ENCODE measurements around the gene MICAL3. TPM values are rescaled to one million over a fixed set of nuclear protein-coding genes. Genes with fewer than 3 reads are reported as not detected.

The MICAL3 gene
- polyA plus RNA-seq, 12 donors: 25.7 to 58.7 (median 41.3) TPM; not detected in 1

DNA sequence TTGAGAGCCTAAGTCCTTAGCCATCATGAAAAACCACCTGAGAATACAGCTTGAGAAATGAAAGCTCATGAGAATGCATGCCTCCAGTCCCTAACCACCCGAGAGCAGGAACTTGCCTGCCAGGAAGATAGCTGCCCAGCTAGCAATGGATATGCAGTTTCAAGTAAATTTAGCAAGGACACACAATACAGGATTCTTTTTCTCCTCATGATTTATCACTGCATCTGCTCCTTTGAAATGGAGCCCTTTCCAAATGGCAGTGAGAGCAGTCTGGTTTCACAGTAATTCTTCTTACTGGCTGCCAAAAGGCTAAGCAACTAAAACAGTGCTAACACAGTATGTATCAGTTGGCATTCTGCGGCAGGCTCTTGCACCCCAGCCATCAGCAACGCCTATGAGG, 109.9 kb downstream of the MICAL3 start:
- no peak for DNase-seq

DNA sequence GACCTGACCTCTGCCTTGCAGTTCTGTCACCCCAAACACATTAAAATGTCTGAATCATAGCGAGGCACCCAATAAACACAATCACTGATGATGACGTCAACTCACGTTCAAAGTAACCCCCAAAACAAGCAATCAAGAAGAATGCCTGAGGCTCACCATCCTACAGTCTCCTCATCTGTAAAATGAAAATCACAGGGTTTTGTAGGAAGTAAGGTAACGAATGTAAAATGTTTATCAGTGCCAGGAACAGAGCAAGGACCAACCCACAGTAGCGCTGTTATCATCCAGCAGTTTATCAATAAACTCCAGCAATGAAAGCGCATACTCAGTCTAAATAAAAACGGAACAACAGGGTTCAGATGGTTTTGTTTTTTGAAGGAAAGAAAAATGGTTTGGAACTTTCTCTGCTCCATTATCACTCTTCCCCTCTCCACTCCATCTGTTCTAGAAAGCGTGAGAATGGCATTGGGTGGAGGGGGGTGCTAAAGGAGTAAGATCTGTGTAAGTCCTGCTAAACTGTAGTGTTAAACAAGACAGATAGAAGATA, 110.5 kb downstream of the MICAL3 start:
- no peak for DNase-seq

DNA sequence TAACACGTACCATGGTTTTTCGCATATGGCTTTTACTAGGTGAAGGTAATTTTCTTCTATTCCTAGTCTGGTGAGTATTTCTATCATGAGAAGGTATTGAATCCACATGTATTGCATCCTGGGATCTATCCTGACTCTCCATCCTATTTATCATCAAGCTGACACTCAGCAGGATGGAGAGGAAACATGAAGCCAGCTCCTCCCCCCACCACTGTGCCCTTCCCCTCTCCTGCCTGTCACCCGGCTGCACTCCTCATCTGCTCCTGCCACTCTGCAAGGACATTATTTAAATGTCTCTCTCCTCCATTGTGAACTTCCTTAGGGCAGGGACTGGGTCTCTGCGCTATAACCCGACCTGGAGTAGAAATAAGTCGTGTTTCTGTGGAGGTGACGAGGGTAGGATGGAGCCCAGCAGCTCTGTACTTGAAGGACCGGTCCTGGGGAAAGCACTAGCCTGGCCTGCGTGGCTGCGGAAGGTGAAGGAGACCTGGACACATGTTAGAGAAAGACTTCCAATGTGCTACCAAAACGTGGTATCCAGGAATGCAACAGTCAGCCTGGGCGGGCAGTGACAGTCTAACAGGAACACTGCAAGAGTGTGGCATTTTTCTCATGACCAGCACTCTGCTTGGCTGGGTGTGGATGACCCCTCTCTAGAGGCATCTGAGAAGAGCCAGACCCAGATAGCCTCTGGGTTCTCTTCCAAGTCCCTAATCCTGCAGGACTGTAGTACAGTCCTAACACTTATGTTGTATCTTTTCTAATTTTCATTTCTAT, 111.2 kb downstream of the MICAL3 start:
- no peak for DNase-seq

DNA sequence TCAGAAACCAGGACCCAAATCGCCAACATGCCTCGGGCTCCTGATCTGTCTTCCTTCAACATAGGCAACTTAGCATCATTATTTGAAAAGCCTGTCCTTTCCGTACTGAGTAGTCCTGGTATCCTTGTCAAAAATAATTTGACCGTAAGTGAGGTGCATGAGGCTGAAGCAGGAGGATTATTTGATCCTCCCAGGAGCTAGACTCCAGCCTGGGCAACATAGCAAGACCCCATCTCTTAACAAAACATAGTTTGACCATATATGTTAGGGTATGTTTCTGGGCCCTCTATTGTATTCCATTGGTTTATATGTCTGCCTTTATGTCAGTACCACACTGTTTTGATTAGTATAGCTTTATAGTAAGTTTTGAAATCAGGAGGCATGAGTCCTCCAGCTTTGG, 112.5 kb downstream of the MICAL3 start:
- no peak for DNase-seq

DNA sequence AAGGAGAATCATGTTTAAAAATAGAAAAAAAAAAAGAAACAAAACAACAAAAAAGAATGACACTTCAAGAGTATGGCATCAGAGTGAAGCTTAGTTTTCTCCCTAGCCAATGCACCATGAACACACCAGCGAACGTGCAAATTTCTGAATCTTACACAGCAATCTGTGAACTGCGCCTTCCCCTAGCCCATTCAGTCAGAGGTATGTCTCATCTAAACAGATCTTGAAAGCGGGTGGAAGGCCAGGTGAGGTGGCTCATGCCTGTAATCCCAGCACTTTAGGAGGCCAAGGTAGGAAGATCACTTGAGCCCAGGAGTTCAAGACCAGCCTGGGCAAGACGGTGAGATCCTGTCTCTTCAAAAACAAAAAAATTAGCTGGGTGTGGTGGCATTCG, 113.1 kb downstream of the MICAL3 start:
- DNase-seq: no peak

DNA sequence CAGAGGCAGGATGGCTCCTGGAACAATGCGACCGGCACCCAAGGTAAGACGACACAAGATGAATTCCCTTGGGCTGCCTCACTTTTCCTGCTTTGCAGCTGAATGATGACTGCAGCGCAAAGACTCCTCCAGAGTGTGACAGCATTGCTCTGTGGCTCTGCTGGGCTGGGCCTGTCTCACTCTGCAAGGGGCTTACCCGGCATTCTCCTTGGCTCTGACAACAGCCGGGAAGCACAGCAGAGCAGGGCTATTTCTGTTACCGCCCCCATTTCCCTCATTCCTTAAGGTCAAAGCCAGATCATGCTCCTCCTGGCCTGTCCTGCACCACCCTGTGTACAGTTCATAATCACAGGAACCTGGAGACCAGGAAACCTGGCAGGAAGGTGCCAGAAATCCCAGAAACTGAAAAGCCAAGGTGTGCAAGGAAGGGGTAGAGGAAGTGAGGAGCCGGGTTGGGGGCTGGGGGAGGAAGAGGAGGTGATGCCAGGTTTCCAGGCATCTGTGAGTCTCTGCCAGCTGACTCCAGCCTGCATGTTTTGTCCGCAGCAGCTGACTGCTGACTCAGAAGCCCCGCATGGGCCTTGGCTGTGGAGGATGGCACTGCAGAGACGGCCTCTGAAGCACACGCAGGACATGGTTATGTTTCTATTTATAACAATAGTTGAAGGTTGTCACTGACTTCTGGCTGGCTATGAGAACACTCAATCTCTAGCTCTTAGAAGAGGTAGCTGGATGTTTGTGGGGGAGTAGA, 113.6 kb downstream of the MICAL3 start:
- peak; percentile 71 for DNase-seq

DNA sequence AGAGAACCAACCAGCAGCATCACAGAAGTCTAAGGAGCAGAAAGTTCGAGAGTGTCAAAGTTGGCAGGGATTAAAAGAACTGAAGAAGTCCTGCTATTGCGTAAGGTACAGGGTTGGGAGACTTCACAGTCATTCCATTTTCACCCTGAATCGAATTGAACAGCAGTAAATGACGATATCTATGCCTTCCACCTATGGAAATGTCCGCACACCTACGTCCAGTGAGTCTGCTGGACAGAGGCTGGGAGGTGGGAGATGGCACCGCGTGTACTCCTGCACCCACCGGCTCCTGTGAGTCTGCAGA, 116.7 kb downstream of the MICAL3 start:
- no peak for DNase-seq

DNA sequence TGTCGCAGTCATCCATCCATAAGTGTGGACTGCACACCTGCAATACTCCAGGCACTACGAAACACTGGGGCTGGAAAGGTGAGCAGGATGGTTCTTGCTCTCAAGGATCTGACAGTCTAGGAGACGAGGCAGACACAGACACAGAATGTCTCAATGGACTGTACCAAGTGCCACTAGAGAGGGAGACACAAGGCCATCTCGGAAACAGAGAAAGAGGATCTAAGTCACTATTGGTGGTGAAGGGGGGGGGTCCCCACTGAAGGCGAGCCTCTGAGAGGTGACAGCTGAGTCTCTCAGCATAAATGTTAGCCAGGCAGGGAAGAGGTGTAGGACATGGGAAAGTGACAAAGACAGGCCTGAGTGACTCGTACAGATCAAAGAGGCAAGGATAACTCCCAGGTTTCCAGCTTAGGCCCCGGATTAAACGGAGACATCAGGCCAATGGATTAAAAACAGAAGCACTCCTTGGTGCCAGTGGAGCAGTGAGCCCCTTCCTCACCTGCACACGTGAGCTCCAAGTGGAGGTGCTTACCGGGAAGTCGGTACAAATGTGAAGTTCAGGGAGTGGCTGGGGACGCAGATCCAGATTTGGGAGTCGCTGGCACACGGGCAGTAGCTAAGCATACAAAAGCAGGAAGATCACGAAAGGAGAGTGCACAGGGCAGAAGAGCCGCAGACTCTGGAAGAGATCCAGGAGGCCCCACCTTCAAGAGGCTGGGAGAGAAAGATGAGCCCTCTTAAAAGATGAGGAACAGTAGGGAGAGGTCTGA, 117.2 kb downstream of the MICAL3 start:
- no peak for DNase-seq

DNA sequence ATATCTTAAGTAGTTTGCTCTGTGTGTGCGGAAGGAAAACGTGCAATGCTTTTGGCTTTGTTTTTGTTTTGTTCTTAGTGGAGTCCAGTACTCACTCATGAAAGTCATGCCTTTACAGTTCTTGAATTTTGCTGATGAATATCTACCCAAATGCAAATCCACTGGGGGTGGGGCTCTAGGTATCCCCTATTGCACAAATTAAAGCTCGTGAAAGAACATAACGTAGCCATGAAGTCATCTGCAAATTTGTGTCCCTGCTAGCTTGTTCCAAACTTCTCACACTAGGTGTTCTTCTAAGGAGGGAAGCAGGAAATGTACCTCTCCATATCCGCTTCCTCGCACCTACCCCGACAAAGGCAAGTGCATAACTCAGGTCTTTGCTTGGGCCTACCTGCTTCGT, 118.9 kb downstream of the MICAL3 start:
- no peak for DNase-seq

DNA sequence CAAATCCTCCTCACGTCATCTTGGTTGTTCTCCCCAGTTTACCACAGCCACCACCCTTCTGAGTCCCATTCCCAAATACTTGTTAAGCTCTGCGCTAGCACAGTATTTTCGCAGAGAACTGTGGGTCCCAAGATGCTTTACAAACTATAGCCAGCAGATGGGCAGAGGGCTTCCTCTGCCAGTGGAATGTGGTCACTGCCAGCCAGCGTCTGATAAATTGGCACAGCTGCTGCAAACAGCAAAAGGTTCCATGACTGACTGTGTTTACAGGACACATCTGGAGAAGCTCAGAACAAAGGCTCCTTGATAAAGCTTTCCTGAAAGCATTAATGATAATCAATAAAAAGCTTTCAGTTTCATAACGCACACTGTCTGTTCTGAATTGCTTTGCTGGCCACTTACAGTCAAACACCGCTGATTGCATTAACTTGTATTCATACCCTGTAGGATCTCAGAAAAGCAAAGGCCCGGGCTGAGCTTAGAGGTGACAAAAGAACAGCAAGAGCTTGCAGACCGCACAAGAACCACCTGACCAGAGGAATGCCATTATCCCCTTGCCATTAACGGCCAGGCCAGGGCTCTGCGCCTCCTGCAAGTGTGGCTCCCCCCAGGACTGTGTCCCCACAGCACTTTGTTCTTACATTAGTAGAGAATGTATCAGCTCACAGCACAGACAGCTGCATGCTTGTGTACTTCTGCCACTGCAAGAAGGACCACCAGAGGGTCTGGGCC, 120.6 kb downstream of the MICAL3 start:
- DNase-seq: no peak

DNA sequence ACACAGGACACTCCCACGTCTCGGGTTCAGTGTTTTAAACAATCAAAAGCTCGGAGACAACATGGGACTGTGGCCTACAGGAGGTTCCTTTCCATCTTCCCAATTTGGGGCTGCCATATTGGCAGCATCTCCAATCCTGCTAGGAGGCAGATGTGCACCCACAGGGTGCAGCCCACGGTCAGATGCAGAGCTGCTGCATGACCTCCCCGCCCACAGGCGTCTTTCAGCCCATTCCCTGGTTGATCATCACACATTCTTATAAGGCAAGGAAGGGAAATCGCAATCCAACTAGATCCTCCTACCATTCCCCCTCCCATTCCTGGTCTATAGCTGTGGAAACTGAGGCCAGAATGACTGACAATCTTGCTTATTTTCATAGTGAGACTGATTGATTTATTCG, 121.4 kb downstream of the MICAL3 start:
- no peak for DNase-seq

DNA sequence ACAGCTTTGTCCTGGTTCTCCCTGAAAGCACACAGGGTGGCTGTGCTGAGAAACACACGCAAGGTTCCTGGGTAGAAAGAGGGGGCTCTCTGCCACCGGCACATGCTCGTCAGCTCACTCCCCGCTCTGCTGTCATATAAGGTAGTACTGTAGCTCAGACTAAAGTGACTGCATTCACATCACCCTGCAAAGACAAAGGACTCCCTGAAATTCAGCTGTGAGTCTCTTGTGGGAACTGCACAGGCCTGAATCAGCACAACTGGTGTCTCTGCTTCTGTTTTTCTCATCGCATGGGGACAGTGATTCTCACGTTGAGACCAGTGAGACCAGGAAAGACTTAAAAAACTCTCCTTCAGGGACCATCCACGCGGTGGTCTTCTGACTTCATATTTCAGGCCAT, 126.0 kb downstream of the MICAL3 start:
- no peak for DNase-seq

DNA sequence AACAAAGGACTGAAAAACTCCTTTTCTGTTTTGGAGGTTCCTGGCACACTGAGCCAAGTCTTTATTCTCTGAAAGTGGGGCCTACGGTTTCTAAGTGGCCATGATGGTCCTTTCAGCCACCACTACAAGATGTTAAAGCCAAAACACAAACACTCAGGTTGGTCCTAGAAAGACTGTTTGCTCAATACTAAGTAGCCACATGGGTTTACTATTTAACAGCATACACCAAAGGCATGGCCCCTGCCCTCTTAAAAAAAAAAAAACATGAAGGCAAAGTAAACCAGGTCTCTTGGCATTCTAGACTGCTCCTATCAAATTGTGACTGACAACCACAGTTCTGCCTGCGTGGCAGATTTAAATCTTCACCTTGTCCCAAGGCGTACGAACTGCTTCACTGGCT, 126.5 kb downstream of the MICAL3 start:
- no peak for DNase-seq

DNA sequence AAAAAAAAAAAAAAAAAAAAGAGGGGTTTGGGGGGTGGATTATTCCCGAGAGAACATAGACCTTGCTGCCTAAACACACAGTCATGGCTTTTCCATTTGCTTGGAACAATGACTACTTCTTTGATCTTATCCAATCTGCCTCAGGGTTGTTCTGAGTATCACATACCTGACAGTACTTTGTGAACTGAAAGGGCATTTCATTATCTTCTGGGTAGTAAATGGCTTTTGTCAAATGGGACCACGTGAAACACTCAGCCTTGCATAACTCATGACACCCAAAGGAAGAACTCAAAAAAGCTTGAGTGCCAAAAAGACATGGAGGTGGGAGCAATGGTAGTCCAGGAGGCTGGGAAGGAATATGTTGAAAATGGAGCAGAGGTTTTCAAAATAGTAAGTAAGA, 126.9 kb downstream of the MICAL3 start:
- no peak for DNase-seq

DNA sequence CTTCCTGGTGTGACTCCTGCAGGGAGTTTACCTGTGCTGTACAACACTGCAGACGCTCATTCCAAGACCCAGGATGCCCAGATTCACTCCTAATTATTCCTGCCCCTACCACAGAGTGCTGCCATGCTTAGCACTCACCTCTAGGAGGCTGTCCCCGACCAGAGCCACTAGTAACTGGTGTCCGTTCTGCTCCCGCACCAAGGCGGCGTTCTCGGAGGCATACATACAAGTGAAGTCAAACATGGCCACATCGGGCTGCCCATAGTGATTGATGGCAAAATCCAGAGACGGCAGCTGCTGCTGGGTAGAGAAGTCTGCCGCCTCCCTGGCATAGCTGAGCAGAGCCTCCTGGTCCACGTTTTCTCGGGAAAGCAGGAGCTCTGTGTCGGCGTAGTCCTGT, 127.8 kb downstream of the MICAL3 start:
- no peak for DNase-seq

DNA sequence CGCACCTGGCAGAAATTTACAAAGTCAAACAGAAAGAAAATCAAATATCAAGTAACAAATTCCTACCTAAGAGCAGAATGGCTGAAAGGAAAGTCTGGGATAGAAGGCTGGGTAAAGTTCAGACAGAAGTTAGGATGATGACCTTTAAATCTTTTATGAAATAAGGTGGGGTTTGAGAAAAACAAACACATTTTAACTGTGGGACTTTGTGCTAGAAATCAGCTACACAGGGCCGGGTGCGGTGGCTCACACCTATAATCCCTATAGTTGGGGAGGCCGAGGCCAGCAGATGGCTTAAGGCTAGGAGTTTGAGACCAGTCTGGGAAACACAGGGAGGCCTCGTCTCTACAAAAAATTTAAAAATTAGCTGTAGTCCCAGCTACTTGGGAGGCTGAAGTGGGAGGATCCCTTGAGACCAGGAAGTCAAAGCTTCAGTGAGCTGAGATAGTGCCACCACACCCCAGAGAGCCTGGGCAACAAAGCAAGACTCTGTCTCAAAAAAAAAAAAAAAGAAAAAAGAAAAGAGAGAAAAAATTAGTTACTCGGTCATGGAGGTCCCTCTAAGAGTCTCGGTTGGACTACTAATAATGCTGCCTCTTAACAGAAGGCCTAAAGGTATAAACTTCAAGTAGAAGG, 130.3 kb downstream of the MICAL3 start:
- no peak for DNase-seq

DNA sequence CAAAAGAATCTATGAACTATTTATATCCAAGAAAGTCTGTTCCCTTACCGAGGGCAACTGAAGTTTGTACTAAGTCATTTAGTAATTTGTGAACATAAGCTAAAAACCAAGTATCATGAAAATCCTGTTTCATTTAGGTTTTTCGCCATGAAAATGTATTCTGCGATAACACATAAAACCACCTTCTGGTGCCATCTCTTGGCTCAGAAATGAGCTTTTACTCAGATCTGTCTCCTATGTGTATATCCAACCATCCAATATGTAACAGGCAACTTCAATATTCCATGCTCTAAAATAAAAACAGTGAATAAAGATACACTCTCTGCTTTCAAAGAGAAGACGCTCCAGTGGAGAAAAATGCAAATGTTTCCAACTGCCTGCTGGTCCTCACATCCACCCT, 132.0 kb downstream of the MICAL3 start:
- no peak for DNase-seq

DNA sequence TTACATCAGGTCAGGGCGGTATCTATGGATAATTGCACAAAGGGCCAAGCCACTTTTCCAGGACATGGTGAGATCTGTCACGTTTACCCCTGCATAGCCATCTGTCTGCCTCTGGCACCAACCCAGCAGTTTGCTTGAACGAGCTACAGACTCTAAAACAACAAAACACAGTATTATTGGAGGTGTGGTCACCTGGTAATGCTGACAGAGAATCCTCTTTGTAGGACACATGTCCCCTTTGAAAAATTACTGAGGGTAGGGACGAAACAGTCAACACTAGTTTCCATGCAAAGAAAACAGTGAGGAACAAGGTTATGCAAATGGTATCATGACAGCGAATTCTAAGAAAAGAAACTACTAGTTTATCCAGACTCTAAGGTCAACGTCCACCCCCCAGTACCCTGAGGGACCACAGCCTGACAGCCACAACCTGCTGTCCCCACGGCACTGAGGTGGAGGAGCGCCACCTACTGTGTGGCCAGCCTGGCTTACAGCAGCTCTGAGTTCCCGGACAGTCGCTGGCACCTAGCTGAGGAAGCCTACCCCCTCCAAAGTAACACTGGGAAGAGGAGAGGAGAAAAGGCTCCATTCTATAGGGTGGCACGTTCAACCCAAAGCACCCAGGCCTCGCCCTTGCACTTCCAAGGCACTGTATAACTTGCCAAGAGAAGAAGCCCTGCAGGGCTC, 132.7 kb downstream of the MICAL3 start:
- DNase-seq: no peak

DNA sequence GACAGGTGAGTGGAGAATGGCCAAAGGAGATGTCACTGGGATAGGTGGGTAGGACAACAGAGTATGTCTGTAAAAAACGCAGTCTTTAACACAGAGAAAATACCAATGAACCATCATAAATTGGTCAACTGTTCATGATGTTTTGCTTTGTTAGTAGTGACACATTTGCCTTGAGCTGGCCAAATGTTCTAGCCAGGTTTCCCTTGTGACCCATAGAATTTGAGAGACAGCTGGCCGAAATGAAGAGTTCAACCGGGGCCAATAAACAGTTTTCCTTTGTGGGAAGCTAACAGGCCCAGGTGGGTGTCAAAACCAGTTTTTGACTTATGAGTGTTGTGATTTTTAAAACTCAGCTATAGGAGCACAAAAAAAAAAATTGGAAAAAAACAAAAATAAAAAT, 133.5 kb downstream of the MICAL3 start:
- DNase-seq: no peak

DNA sequence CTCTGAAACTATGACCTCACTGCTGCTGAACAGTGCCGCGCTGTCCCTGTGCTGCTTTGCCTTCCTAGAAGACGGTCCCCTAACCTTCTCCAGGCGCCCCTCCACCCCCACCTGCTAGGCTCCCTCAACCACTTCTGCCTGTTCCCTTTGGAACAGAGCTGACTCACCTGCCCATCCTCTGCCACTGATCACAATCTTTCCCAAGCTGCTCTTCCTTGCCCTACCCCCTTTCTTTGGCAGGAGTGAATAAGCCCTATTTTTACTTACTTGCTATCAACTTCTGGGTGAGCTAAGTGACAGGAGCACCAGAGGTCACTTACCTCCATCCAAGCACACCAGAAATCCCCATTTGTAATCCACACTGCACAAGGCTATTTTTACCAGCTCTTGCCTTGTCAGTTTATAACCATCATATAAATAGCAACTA, 134.1 kb downstream of the MICAL3 start:
- DNase-seq: no peak

DNA sequence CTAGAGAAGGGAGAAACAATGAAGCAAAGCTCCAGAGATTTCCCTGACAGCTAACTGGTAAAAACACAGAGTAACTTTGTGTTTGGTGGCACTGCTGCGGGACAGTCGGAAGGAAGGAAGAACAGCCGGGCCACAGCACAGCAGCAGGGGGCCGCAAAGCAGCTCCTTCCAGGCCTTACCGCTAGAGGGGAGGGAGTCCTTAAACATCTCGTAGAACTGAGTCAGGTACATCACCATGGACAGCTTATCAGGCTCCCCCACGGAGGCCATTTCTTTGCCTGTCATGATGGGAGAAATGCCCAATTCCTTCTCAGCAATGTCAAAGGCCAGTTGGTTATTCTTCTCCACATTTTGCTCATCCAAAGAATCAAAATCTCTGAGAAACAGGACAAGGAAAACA, 135.5 kb downstream of the MICAL3 start:
- DNase-seq: no peak
